ENCODE data around the gene IGFBP7.

IGFBP7 gene

GRCh38 chr4:57037982-57038604 lies 72.1 kb downstream of the IGFBP7 start:
- peak; percentile 54 for DNase-seq

DNA sequence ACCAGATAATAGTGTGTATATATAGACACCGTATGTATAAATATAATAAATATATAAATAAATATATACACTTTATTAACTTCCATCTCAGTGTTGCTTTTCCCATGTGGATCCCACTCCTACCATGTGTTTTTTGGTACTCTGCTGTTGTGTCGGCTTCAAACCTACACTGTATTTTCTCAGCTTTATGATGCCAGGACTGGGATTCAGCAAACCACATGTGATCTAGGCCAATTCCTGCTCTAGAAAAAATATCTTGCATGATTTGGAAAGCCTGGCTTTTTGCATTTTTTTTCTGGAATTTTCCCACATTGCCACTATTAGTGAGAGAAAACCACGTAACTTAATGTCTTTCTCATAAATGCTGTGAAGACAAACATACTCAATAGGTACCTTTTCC lies 75.7 kb downstream of the IGFBP7 start:
- DNase-seq: no peak

DNA sequence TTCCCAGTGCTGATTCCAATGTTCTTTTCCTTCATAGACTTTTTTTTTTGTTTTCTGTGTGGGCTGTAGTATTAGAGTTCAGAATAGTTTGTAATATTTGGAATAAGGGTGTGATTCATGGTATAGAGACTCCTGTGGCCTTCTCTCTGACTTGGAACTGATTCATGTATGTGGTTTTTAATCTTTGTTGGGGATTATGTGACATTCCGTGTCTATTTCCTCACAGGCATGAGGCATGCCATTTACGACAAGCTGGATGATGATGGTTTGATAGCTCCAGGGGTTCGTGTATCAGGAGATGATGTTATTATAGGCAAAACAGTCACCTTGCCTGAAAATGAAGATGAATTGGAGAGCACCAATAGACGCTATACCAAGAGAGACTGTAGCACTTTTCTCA lies 87.1 kb downstream of the IGFBP7 start:
- DNase-seq: no peak

DNA sequence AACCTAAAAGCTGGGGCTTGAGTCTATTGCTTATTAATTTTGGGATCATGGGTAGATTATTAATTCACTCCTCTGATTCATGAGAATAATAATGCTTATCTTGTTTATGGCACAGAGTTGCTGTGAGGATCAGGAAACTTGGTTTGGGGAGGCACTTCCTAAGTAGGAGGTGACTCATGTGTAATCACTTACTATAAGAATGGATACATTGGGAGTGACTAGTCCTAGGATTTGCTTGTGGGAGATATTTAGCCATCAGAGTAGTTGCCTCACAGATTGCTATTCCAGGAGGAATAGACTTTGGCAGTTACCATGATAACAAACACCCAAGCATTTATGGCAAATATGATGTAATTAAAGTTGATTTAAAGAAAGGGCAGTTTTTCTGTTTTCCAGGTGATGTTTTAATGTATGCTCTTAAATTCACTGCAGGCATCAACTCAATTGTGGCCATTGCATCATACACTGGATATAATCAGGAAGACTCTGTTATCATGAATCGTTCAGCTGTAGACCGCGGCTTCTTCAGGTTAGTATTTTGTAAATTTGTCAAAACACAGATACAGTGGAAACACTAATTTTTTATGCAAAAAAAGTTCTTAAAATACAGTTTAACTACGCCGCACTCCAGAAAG lies 89.6 kb downstream of the IGFBP7 start:
- DNase-seq: no peak

DNA sequence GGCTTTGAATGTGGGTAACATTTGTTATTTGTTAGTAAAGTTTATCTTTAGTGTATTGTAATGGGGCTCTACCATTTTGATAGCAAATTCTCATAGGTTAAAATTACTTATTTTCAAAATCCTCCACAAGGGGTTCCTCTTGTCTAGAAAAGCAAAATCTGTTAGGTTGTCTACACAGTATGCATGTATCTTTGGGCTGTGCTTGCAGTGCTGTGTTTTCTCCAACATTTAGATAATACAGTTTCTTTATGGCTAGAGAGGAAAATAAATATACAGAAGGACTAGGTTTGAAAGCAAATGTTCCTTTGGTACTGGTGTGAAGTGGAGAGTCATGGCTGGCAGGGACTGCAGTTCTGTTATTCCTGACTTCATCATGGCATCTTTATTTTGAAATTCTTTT lies 91.2 kb downstream of the IGFBP7 start:
- DNase-seq: no peak

DNA sequence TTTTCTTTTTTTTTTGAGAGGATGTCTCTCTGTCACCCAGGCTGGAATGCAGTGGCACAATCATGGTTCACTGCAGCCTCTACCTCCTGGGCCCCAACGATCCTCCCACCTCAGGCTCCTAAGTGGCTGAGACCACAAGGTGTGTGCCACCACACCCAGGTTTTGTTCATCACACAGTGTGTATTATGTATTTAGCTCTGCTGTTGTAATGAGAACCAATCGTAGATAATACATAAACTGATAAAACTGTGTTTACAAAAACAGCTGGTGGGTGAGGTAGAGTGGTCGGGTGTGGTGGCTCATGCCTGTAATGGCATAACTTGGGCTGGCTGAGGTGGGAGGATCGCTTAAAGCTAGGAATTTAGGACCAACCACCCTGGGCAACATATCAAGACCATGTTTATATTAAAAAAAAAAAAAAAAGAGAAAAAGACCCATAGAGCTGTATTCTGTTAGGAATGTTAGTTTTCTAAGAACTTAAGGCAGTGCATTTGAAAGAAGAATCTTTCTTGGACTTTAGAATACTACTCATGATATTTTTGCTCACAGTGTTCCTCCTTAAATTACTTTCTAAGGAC lies 96.6 kb downstream of the IGFBP7 start:
- DNase-seq: no peak

- no peak for DNase-seq
Measured at GRCh38 chr4:56999751-57000150, 110.4 kb downstream of the IGFBP7 start.

DNA sequence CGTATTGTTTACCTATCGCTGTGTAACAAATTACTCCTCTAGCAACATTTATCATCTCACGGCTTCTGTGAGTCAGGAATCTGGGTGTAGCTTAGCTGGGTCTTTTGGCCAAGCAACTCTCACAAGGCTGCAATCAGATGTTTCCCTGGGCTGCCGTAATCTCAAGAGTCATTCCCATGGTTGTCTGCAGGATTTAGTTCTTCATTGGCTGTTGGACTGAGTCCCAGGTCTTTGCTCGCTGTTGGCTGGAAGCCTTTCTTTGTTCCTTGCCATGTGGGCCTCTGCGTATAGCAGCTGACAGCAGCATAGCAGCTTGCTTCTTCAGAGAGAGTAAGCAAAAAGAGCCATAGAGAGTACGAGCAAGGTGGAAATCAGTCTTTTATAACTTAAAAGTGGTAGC lies 114.7 kb downstream of the IGFBP7 start:
- DNase-seq: no peak

DNA sequence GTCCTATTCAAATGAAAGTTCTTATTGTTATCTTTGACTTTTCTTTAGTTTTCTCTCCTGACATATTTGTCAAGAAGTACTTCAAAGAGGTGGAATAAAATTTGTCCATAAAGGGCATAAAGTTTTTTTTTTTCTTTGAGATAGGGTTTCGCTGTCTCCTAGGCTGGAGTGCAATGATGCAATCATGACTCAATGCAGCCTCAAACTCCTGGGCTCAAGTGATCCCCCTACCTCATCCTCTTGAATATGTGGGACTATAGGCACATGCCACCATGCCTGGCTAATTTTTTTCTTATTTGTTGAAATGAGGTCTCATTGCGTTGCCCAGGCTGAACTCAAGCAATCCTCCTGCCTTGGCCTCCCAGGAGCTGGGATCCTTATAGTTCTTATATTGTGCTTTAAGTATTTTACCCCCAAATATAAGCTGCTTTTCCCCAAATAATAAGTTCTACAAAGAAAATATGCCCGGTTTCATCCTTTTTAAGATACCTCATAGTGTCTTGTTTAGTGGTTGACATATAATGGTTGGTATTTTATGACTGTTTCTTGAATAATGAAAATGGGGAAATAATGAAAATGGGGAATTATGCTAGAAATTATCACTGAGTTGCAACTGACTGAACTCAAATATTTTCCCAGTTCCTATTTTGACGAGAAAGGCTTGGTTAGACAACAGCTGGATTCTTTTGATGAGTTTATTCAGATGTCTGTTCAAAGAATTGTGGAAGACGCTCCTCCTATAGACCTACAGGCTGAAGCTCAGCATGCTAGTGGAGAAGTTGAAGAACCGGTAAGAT lies 119.9 kb downstream of the IGFBP7 start:
- DNase-seq: no peak

- no peak for DNase-seq
Measured at GRCh38 chr4:56986952-56987351, 123.2 kb downstream of the IGFBP7 start.

DNA sequence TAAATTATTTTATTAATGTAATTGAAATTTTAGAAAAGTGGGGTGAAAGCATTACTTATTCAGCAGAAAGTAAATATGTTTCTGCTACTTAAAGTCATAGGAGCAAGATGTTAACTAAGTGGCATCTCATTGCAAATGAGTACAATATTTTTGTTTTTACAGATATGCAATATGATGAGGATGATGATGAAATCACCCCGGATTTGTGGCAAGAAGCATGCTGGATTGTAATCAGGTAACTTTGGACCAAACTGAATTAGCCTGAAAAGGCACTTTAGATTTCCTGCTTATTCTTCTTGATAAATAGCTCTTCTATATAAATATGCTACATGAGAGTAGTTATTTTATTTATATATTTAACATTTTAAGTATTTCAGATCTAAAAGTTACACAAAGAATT lies 124.0 kb downstream of the IGFBP7 start:
- DNase-seq: no peak

GRCh38 chr4:56981795-56982201 lies 128.4 kb downstream of the IGFBP7 start:
- DNase-seq: no peak

Data from activated CD4-positive, alpha-beta T cell treated with anti-CD3 and anti-CD28 coated beads for 48 hours (primary cell).